AG04450 (cell line): ENCODE data around the gene SCO2. TPM values are rescaled to one million over a fixed set of nuclear protein-coding genes. Genes with fewer than 3 reads are reported as not detected.

ENCODE experiments used
- CTCF ChIA-PET: fragments of 300-600, 350-600 bp; formaldehyde crosslinking; extraction: SDS; loops from one replicate; lab custom pipeline; 2022; ENCODE audit warnings: antibody characterized with exemption, inconsistent platforms; lab: Charles Lee
- POLR2A ChIA-PET: fragments of 350-600 bp; formaldehyde crosslinking; extraction: SDS; loops from one replicate; lab custom pipeline; 2021; ENCODE audit warnings: antibody characterized with exemption, inconsistent platforms; lab: Yijun Ruan, JAX
- DNase-seq: peaks from one replicate; pipeline ENCODE4 v3.0.0-alpha.2; 2011; ENCODE audit warnings: low read depth, low spot score
- H3K27ac ChIP-seq: one replicate; pipeline ENCODE4 v1.5.1; 2012; ENCODE audit warnings: low read depth, low read length, control low read depth
- H3K27me3 ChIP-seq: one replicate; pipeline ENCODE4 v1.6.0; 2012; ENCODE audit warnings: low read length; ENCODE audit not compliant: control insufficient read depth, insufficient read depth
- H3K4me3 ChIP-seq: 2 replicates; pipeline ENCODE4 v1.5.1; 2011; ENCODE audit warnings: mild to moderate bottlenecking, low read depth, low read length, control low read depth
- H3K9me3 ChIP-seq: 2 replicates; pipeline ENCODE4 v1.5.1; 2012; ENCODE audit warnings: low read length; ENCODE audit not compliant: control insufficient read depth, insufficient read depth
- polyA plus RNA-seq: library from polyadenylated mRNA; depleted of rRNA; stranded (reverse); fragments of >200 nt; gene quantifications from 2 replicates; pipeline ENCODE4 v1.2.3, GENCODE V29; 2011
- TF ChIP-seq, protein P1 (sequence below): IDR thresholded peaks from 2 replicates; pipeline ENCODE4 v1.5.1; 2011; ENCODE audit warnings: low read depth, low read length, control low read depth, inconsistent platforms

SCO2 gene
- polyA plus RNA-seq, 1 experiment, result 0.15 TPM

GRCh38 chr22:50531546-50531961, 6.2 kb upstream of the SCO2 start:
- H3K4me3 ChIP-seq, result peak overlapping the region; percentile 53
- no peak overlapping the region for H3K27ac ChIP-seq
- POLR2A ChIA-PET, result interaction anchor here (0.7 to 1.2 kb wide), 2 partner anchors 10 to 46 kb away, joined by 3 read pairs; no protein-coding TSS in a partner anchor
- H3K27me3 ChIP-seq, result peaks cover 5% of the 10 kb centered on the region
- TF ChIP-seq, protein P1, sequence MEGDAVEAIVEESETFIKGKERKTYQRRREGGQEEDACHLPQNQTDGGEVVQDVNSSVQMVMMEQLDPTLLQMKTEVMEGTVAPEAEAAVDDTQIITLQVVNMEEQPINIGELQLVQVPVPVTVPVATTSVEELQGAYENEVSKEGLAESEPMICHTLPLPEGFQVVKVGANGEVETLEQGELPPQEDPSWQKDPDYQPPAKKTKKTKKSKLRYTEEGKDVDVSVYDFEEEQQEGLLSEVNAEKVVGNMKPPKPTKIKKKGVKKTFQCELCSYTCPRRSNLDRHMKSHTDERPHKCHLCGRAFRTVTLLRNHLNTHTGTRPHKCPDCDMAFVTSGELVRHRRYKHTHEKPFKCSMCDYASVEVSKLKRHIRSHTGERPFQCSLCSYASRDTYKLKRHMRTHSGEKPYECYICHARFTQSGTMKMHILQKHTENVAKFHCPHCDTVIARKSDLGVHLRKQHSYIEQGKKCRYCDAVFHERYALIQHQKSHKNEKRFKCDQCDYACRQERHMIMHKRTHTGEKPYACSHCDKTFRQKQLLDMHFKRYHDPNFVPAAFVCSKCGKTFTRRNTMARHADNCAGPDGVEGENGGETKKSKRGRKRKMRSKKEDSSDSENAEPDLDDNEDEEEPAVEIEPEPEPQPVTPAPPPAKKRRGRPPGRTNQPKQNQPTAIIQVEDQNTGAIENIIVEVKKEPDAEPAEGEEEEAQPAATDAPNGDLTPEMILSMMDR, result no peak
- no peak for DNase-seq
- CTCF ChIA-PET, result no interaction called here
- peaks cover 11% of the 10 kb centered on the region; the same call in 1 of the 2 replicates for H3K9me3 ChIP-seq

DNA sequence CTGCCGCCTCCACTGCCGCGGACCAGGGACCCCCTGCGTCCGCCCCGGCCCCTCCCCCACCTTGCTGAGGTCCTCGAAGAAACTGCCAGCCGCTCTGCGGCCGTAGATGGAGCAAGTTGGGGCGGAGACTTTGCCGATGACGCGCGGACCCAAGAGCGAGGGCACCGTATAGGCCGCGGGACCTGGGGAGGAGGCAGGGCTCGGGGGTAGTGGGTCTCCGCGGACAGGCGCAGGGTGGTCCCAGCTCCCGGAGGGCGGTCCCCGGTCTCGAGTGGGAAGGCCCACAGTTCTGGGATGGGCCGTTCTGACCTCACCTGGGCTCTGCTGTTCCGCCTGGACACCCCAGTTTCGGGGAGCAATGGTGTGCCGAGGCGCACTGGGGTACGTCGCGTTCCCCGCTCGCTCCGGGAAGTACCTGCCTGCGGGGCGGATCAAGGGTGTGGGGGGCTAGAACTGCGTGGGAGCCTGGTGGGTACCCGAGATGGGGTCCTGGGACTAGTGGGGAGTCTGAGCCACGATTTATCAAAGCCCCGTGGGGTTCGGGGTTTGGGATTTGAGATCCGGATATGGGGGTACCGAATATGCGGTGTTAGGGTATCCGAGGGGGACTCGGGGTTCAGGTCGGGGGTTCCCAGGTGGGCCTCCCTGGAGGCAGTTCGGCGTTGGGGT, 5.6 kb upstream of the SCO2 start:
- Histone ChIP-seq H3K4me3 (peak overlapping the region; percentile 53), H3K9me3 (peaks cover 11% of the 10 kb centered on the region; the same call in 1 of the 2 replicates), H3K27ac (no peak overlapping the region), H3K27me3 (peaks cover 5% of the 10 kb centered on the region)
- POLR2A ChIA-PET, result interaction anchor here (1.2 kb wide), 1 partner anchor 47 kb away, joined by 3 read pairs; no protein-coding TSS in a partner anchor
- TF ChIP-seq, protein P1, result no peak
- CTCF ChIA-PET, result interaction anchor here (0.6 kb wide), 1 partner anchor 19 kb away, joined by 3 read pairs; no protein-coding TSS in a partner anchor
- DNase-seq, result no peak

DNA sequence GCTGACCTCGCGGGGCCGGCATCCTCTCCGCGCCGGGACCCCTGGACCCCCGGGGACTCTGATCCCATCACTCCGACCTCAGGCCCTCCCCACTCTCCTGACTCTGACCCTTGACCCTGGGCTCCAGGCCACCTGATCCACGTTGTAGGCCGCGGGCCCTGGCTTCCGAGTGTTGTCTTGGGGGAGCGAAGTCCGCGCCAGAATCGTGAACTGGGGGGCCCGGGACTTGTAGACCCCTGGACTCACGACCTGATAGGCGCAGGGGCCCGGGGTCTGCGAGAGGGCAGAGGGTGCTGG, 5.1 kb upstream of the SCO2 start:
- TF ChIP-seq, protein P1, result no peak
- H3K4me3 ChIP-seq, result peak overlapping the region; percentile 53
- ChIA-PET CTCF (interaction anchor here (0.6 kb wide), 1 partner anchor 18 kb away, joined by 3 read pairs; no protein-coding TSS in a partner anchor), POLR2A (no interaction called here)
- H3K27me3 ChIP-seq, result peaks cover 5% of the 10 kb centered on the region
- peaks cover 11% of the 10 kb centered on the region; the same call in 1 of the 2 replicates for H3K9me3 ChIP-seq
- no peak for DNase-seq
- no peak overlapping the region for H3K27ac ChIP-seq

DNA sequence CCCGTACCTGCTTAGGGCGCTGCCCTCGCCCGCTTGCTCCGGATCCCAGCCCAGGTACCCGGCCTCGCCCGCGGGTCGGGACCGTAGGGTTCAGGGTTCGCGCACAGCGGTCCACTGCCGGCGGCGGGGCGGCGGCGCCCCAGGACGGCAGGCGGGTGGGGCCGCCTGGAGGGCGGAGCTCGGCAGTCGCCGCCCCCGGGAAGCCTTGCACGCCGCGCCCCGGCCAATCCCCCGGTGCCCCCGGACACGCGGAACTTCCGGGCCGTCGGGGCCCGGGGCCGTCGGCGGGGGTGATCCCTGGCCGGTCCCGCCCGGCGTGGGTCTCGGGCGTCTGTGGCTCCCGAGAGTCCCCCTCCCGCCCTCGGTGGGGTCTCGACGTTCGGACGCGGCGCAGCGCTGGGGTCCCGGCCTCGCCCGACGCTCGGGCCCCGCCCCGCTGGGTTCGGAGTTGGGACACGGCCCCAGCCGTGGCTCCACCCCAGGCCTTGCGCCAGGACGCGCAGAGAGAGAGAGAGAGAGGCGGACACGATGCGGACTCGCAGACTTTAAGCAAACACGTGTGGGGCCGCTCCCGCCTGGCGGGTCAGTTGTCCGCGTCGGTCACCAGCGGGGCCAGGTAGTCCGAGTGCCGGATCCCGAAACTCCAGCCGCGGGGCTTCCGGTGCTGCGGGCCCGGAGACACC, 4.6 kb upstream of the SCO2 start, which contains the start of gene TYMP:
TYMP (minus strand) TSS at position 116 of the 683 bp plus-strand sequence. CDS start 303 bp downstream, outside the sequence.
- Histone ChIP-seq H3K27ac (no peak within 1 kb of the TSS), H3K4me3 (peak within 1 kb of the TSS; percentile 53), H3K9me3 (peaks cover 11% of the 10 kb centered on the region; the same call in 1 of the 2 replicates), H3K27me3 (peaks cover 5% of the 10 kb centered on the region)
- ChIA-PET POLR2A (no interaction called here), CTCF (interaction anchor here (1.1 kb wide), 1 partner anchor 33 kb away, joined by 3 read pairs; the partner anchor contains the start of gene SYCE3)
- no peak for DNase-seq
- TF ChIP-seq, protein P1, result no peak
